Left lung (tissue), 10 donors: ENCODE measurements around the gene VGF. TPM values are rescaled to one million over a fixed set of nuclear protein-coding genes. Genes with fewer than 3 reads are reported as not detected.

Experiments
- ATAC-seq: fragments of 200-7000 bp; cut with Tn5 transposase; one replicate; pipeline ENCODE4 v1.9.1; 2020; ENCODE audit warnings: moderate library complexity
- DNase-seq, 4 donors: peaks; one replicate each; pipeline ENCODE4 v3.0.0-alpha.2; 2013 to 2020
- H3K27ac ChIP-seq, 2 donors: fragments of 200-600 bp; sonication (generic) in 1 of 2; one replicate each; pipeline versions ENCODE4 v1.5.0 to v1.8.0; 2020 to 2021
- H3K27me3 ChIP-seq, 2 donors: fragments of 200-600 bp; sonication (generic) in 1 of 2; one replicate each; pipeline versions ENCODE4 v1.5.0 to v1.8.0; 2020 to 2021
- H3K36me3 ChIP-seq, 2 donors: fragments of 200-600 bp; sonication (generic) in 1 of 2; one replicate each; pipeline versions ENCODE4 v1.5.0 to v1.8.0; 2020 to 2021
- H3K4me1 ChIP-seq, 2 donors: fragments of 200-600 bp; one replicate each; pipeline ENCODE4 v1.8.0; 2021
- H3K4me3 ChIP-seq, 2 donors: fragments of 200-600 bp; sonication (generic) in 1 of 2; one replicate each; pipeline versions ENCODE4 v1.5.0 to v1.8.0; 2020 to 2021; ENCODE audit warnings: mild to moderate bottlenecking in 1 of 2
- H3K9me3 ChIP-seq, 2 donors: fragments of 200-600 bp; sonication (generic) in 1 of 2; one replicate each; pipeline versions ENCODE4 v1.5.0 to v1.8.0; 2020 to 2021
- intact Hi-C, 2 donors: fragments of 100-400 bp; cut with DNase I; formaldehyde crosslinking; loops; one replicate each; pipeline versions ENCODE4 v1.11.2 to v1.14.2; 2022
- polyA plus RNA-seq, 6 donors: library from polyadenylated mRNA; unstranded; fragments of 120-200 nt; gene quantifications; one replicate each; pipeline ENCODE4 v1.2.1, GENCODE V29; 2013; ENCODE audit not compliant: insufficient read length in 6 of 6
- total RNA-seq, 2 donors: library from RNA; stranded (reverse); fragmentation: NEBNext Ultra II Directional; extraction: Animal tissue kit (Norgen Biotek cat#: 25700); gene quantifications; one replicate each; pipeline ENCODE4 v1.2.1, GENCODE V29; 2021
- TF ChIP-seq, protein P1 (sequence below), 2 donors: fragments of 200-600 bp; sonication (generic) in 1 of 2; IDR thresholded peaks; one replicate each; pipeline versions ENCODE4 v1.5.0 to v1.8.0; 2021; ENCODE audit warnings: antibody characterized with exemption in 2 of 2
- donor health status: DM: no; HTN: yes; CAD: no.
- donor health status: DM: no; HTN: no; CAD: no.

VGF gene
- total and polyA plus RNA-seq, 8 donors: 0.82 to 1.4 (median 0.95) TPM; not detected in 2

DNA sequence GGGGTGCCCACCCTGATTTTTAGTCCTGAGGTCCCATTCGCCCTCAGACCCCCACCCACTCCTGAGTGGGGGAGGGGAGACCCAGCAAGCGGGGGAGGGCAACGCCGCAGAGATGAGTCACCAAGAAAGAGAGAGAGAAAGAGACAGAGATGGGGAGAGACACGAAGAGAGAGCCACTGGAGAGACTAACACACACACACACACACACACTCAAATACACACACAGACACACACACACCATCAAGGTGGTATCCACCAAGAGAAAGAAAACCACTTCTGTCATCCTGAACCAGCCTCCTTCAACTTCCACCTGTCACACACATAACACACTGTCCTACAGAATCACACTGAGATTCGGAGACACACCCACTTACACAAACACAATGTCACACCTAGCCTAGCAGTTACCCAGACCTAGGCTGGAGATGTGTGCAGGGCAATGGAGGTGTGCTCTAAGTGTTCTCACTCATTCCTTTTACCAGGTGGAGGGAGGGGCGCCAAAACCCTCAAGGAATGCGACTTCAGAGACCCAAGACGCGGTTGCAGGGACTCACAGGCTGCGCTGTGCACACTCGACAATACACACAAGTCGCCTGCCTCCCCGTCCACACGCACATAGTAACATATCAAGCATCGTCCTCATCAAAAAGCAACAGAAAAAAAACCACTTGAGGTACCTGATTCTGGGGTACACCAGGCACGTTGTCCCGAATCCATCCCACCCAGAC lies 3.9 kb upstream of the VGF start:
- intact Hi-C loops: no loop called here
- peak in 1 of 4 donors; percentile 11 for DNase-seq
- TF ChIP-seq, protein P1, sequence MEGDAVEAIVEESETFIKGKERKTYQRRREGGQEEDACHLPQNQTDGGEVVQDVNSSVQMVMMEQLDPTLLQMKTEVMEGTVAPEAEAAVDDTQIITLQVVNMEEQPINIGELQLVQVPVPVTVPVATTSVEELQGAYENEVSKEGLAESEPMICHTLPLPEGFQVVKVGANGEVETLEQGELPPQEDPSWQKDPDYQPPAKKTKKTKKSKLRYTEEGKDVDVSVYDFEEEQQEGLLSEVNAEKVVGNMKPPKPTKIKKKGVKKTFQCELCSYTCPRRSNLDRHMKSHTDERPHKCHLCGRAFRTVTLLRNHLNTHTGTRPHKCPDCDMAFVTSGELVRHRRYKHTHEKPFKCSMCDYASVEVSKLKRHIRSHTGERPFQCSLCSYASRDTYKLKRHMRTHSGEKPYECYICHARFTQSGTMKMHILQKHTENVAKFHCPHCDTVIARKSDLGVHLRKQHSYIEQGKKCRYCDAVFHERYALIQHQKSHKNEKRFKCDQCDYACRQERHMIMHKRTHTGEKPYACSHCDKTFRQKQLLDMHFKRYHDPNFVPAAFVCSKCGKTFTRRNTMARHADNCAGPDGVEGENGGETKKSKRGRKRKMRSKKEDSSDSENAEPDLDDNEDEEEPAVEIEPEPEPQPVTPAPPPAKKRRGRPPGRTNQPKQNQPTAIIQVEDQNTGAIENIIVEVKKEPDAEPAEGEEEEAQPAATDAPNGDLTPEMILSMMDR (IDR thresholded peaks at IDR 0.05): no peak
- no peaks in the 10 kb centered on the region for H3K9me3 ChIP-seq
- H3K36me3 ChIP-seq: no peaks in the 10 kb centered on the region
- H3K4me1 ChIP-seq: peaks cover 18 to 59% of the 10 kb centered on the region in 2 donors
- no peak overlapping the region for H3K4me3 ChIP-seq
- peaks cover 90 to 100% of the 10 kb centered on the region in 2 donors for H3K27me3 ChIP-seq
- no peak for ATAC-seq
- H3K27ac ChIP-seq: no peak overlapping the region

DNA sequence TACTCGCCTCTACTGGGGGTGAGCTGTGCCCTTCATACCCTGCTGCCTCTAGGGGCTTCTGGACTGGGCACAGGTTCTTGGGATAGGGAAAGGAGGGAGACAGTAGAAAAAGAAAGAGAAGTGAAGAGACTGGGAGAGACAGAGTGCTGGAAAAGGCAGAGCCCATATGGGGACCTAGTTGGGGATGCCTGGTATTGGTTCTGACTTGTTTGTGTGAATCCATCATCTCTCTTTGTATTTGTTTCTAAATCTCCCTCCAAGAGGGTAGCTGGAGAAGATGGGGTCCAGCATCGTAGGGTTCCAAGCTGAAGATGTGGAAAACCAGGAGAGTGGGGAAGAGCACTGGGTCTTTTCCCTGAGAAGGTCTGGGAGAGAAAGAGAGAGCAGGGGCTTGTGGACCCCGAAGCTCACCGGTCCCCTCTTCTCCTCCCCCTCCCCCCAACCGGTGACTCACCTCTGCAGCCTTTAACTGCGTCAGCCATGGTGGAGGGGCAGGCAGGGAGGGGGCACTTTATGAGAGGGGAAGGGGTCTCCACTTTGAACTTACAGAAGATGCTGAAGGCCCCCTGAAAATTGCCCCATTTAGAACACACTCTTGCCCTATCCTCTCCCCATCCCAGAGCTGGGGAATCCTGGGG lies 3.2 kb upstream of the VGF start:
- no peak for ATAC-seq
- intact Hi-C loops: no loop called here
- Histone ChIP-seq H3K27ac (no peak overlapping the region), H3K4me3 (no peak overlapping the region), H3K36me3 (no peaks in the 10 kb centered on the region), H3K9me3 (no peaks in the 10 kb centered on the region), H3K27me3 (peaks cover 90 to 100% of the 10 kb centered on the region in 2 donors), H3K4me1 (peaks cover 19 to 62% of the 10 kb centered on the region in 2 donors)
- TF ChIP-seq, protein P1 (IDR thresholded peaks at IDR 0.05): no peak
- peak in 1 of 4 donors; percentile 3 for DNase-seq

DNA sequence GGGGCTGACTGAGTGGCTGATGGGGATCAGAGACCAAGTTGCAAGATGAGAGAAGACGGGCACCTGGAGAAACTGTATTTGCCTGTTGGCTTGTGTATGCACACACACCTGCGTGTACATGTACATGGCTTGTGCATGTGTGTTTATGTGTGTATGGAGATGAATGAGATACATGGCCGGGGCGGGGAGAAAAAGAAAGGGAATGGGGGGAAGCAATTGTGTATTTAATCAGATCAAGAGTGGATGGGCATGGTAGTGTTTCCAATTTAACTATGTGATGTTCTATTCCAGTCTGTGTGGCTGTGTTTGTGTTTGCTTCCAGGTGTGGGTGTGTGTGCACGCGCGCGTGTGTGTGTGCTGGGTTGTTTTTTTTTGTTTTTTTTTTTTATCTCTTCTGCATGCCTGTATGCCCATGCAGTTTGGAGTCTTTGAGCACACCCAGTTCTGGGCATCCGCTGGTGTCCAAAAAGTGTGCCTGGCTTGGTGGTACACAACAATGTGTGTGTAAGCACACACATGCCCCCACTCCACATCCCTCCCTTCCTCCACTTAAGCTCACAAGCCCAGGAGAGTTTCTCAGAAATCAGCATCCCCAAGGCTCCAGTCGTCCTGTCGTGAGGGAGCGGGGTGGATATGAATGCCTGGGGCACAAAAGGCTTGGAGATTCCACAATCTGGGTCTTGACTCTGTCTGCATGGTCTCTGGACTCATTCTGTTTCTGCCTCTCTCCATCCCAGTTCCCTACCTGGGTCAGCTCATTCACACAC lies 2.5 kb upstream of the VGF start:
- H3K27me3 ChIP-seq: peaks cover 88 to 100% of the 10 kb centered on the region in 2 donors
- TF ChIP-seq, protein P1 (IDR thresholded peaks at IDR 0.05): no peak
- no peak overlapping the region for H3K27ac ChIP-seq
- intact Hi-C loops: no loop called here
- H3K36me3 ChIP-seq: no peaks in the 10 kb centered on the region
- DNase-seq: no peak
- H3K9me3 ChIP-seq: no peaks in the 10 kb centered on the region
- H3K4me3 ChIP-seq: no peak overlapping the region
- peaks cover 14 to 62% of the 10 kb centered on the region in 2 donors for H3K4me1 ChIP-seq
- no peak for ATAC-seq

DNA sequence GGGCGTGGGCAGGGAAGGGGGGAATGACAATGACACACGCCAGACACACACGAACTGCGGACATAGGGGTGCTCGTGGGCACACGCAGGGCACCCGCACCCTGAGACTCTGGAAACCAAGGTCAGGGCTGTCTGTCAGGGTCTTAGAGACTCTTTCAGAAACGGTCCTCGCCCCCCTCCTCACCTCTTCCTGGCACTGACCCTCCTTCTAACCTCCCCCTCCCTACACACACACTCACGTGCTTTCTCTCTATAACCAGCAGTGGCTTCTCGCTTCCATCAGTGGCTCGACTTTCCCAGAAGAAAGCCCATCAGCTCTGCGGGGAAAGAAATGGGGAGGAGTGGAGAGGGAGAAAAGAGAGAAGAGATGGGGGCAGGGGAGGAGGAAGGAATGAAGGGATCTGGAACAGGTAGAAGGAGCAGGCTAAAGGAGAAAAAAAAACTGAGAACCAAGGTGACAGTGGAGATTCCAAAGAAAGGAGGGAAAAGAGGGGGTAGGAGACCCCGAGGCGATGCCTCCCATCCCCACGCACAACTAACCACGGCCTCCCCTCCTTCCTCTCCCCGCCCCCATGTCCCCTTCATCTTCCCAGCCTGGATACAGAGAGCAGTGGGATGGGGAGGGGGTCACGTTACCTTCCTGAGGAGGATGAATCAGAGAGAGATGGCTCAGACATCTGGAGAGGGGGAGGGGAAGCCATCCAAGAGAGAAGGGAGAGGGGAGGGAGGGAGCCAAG lies 1.7 kb upstream of the VGF start:
- ATAC-seq (no peak), DNase-seq (no peak)
- H3K4me3 ChIP-seq: no peak overlapping the region
- H3K27ac ChIP-seq: no peak overlapping the region
- H3K9me3 ChIP-seq: no peaks in the 10 kb centered on the region
- H3K27me3 ChIP-seq: peaks cover 86 to 100% of the 10 kb centered on the region in 2 donors
- TF ChIP-seq, protein P1 (IDR thresholded peaks at IDR 0.05): no peak
- peaks cover 14 to 62% of the 10 kb centered on the region in 2 donors for H3K4me1 ChIP-seq
- no peaks in the 10 kb centered on the region for H3K36me3 ChIP-seq
- intact Hi-C loops: no loop called here
